ENCODE data around the gene HMGXB3.

GRCh38 chr5:149961186-149961685 is 39.3 kb upstream of the HMGXB3 start:
- TF ChIP-seq CTCF (conservative IDR thresholded peaks at IDR 0.05; ENCODE audit: low read length) (no peak), EZH2phosphoT487 (IDR thresholded peaks at IDR 0.05; ENCODE audit: borderline replicate concordance, low read depth, low read length) (no peak)
